SK-N-MC (cell line): ENCODE data around the gene SLFN14.

Experiments
- EZH2 ChIP-seq: fragments of 200-600 bp; sonication (generic); IDR thresholded peaks from one replicate; pipeline ENCODE4 v1.6.1; 2017; ENCODE audit warnings: antibody characterized with exemption
- POLR2AphosphoS5 ChIP-seq: IDR thresholded peaks from 2 replicates; pipeline ENCODE4 v1.6.1; 2012; ENCODE audit warnings: mild to moderate bottlenecking, low read depth, low read length, borderline replicate concordance

- TF ChIP-seq EZH2 (no peak), POLR2AphosphoS5 (no peak)
Observed at GRCh38 chr17:35514564-35514963, 46.1 kb downstream of the SLFN14 start.
